ENCODE results near the gene LMTK2. TPM values are rescaled to one million over a fixed set of nuclear protein-coding genes. Genes with fewer than 3 reads are reported as not detected.

Gene LMTK2
- polyA plus RNA-seq: 1 to 10 TPM in 2 of 3 donors, under 1 TPM in 1; 0.85 to 3.1 (median 1.3) TPM

DNA sequence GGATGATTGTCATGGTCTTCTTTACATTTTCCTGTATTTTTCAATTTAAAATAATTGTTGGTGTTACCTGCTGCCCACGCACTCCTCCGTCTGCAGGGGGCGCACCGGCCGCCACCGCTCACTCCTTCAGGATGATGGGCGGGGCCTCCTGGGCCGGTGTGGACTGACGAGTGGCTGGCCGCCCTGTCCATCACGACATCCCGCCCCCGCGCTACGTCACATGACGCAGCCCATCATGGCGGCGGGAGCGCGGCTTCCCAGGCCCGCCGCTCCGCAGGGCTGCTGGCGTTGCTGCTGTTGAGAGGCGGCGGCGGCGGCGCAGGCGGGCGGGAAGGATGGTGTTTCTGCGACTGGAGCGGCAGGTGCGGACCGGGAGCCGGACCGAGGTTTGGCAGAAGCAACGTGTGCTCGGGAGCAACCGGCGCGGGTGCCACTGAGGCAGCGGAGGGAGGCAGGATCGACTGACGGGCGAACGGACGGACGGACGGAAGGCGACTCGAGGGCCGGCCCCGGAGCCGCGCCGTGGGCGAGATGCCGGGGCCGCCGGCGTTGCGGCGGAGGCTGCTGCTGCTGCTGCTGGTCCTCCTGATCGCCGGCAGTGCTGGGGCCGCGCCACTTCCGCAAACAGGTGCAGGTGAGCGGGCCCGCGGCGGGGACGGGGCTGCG, at the start of gene LMTK2:
Gene LMTK2, plus strand, starts transcription at position 216 of the 666 bp plus-strand sequence. Its CDS starts 316 bp downstream, at position 532.
- Mint-ChIP-seq H3K27me3 (ENCODE audit: low read depth in 3 of 3) (peaks cover 3 to 8% (median 5%) of the 10 kb centered on the region in 3 donors), H3K27ac (peak within 1 kb of the TSS; percentile 82 to 92 (median 86)), H3K4me3 (peak within 1 kb of the TSS; percentile 90 to 97 (median 94)), H3K4me1 (peaks cover 14 to 38% of the 10 kb centered on the region in 2 donors), H3K9me3 (peaks cover 0 to 5% (median 4%) of the 10 kb centered on the region in 6 donors), H3K36me3 (no peaks in the 10 kb centered on the region)
- DNase-seq: peak; percentile 97

DNA sequence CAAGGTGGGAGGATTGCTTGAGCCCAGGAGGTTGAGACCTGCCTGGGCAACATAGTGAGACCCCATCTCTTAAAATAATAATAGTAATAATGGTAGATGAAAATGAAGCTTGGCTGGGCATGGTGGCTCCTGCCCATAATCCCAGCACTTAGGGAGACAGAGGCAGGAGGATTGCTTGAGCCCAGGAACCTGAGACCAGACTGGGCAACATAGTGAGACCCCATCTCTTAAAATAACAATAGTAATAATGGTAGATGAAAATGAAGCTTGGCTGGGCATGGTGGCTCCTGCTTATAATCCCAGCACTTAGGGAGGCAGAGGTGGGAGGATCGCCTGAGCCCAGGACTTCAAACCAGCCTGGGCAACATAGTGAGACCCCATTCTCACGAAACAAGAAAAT, 49.5 kb upstream of the LMTK2 start:
- Mint-ChIP-seq H3K9me3 (no peaks in the 10 kb centered on the region), H3K27ac (no peak overlapping the region), H3K27me3 (ENCODE audit: low read depth in 3 of 3) (peaks cover 1 to 6% (median 3%) of the 10 kb centered on the region in 3 donors), H3K4me3 (no peak overlapping the region), H3K4me1 (no peaks in the 10 kb centered on the region), H3K36me3 (no peaks in the 10 kb centered on the region)
- DNase-seq: no peak

DNA sequence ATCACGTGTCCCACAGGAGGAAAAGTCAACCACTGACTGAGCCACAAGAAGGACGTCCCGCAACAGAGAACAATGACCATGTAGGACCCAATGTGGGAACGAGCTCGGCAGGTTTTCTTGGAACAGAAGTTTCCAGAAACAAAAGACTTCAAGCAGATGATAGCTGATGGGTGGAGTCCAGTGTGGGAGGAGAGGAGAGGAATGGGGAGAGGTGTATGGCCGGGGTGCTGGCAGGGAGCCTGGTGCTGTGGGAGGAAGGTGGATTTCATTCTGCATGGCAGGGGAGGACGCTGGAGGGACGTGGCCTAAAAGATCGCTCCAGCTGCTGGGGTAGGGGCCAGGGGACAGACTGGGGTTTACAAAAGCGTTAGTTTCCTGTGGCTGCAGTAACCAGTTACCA, 48.5 kb upstream of the LMTK2 start:
- H3K9me3 Mint-ChIP-seq: no peaks in the 10 kb centered on the region

GRCh38 chr7:98064233-98064632, 42.4 kb upstream of the LMTK2 start:
- Mint-ChIP-seq H3K9me3 (no peaks in the 10 kb centered on the region), H3K4me1 (no peaks in the 10 kb centered on the region), H3K27ac (no peak overlapping the region), H3K4me3 (no peak overlapping the region), H3K36me3 (no peaks in the 10 kb centered on the region), H3K27me3 (ENCODE audit: low read depth in 3 of 3) (peaks cover 0 to 8% (median 7%) of the 10 kb centered on the region in 3 donors)
- no peak for DNase-seq

More for the DNA sequence above, 48.5 kb upstream of the LMTK2 start:
- DNase-seq: no peak
- H3K36me3 Mint-ChIP-seq: no peaks in the 10 kb centered on the region
- no peaks in the 10 kb centered on the region for H3K4me1 Mint-ChIP-seq
- no peak overlapping the region for H3K4me3 Mint-ChIP-seq
- H3K27me3 Mint-ChIP-seq (ENCODE audit: low read depth in 3 of 3): peaks cover 1 to 6% (median 3%) of the 10 kb centered on the region in 3 donors
- H3K27ac Mint-ChIP-seq: no peak overlapping the region

DNA sequence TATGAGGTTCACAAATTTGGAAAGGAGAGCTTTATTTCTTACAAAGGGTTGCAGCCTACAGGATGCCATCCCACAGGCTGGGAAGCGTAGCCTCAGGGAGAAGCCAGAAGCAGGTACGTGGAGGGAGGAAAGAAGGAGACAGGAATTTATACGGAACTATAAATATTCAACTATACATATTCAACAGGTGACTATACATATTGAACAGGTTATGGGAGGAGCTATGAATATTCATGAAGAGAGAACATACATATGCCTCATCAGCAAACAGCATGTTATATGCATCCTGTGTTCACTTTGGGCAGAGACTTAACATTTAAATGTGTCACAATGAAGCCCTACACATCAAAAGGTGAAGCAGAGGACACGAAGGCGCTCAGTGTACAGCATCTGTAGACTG, 40.5 kb upstream of the LMTK2 start:
- Mint-ChIP-seq H3K36me3 (no peaks in the 10 kb centered on the region), H3K27ac (no peak overlapping the region), H3K4me3 (no peak overlapping the region), H3K4me1 (no peaks in the 10 kb centered on the region), H3K27me3 (ENCODE audit: low read depth in 3 of 3) (peaks cover 0 to 8% (median 8%) of the 10 kb centered on the region in 3 donors), H3K9me3 (no peaks in the 10 kb centered on the region)
- DNase-seq: no peak

- Mint-ChIP-seq H3K27ac (no peak overlapping the region), H3K27me3 (ENCODE audit: low read depth in 3 of 3) (peaks cover 0 to 8% (median 8%) of the 10 kb centered on the region in 3 donors), H3K4me1 (no peaks in the 10 kb centered on the region), H3K4me3 (no peak overlapping the region), H3K36me3 (no peaks in the 10 kb centered on the region), H3K9me3 (no peaks in the 10 kb centered on the region)
- no peak for DNase-seq
These were observed 39.6 kb upstream of the LMTK2 start for GRCh38 chr7:98066934-98067507.

DNA sequence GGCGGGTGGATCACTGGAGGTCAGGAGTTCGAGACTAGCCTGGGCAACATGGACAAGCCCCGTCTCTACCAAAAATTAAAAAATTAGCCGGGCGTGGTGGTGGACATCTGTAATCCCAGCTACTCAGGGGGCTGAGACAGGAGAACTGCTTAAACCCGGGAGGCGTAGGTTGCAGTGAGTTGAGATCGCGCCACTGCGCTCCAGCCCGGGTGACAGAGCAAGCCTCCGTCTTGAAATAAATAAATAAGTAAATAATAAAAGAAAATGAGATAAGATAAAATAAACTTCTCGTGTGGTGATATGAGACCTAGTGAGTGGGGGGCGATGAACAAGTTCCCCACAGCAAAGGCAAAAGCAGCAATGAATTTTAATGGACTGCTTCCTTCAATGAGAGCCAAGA, 33.6 kb upstream of the LMTK2 start:
- H3K9me3 Mint-ChIP-seq: no peaks in the 10 kb centered on the region
- no peak overlapping the region for H3K27ac Mint-ChIP-seq
- no peak overlapping the region for H3K4me3 Mint-ChIP-seq
- H3K27me3 Mint-ChIP-seq (ENCODE audit: low read depth in 3 of 3): peaks cover 0 to 2% (median 1%) of the 10 kb centered on the region in 3 donors
- H3K36me3 Mint-ChIP-seq: no peaks in the 10 kb centered on the region
- no peak for DNase-seq
- no peaks in the 10 kb centered on the region for H3K4me1 Mint-ChIP-seq

DNA sequence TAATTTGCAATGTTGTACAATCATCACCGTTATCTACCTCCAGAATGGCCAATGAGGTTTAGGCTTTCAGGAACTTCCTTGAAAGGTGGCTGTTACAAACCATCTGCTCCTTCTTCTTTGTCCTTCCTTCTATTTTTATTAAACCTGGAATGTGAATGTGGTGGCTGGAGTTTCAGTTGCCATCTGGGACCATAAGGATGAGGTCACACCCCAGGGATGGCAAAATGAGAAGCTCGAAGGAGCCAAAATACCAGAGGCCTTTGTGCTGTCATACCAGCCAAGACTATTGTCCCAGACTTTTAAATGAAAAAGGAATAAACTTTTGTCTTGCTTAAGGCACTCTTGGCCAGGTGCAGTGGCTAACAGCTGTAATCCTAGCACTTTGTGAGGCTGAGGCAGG, 30.9 kb upstream of the LMTK2 start:
- no peaks in the 10 kb centered on the region for H3K36me3 Mint-ChIP-seq
- no peaks in the 10 kb centered on the region for H3K9me3 Mint-ChIP-seq
- no peaks in the 10 kb centered on the region for H3K4me1 Mint-ChIP-seq
- DNase-seq: no peak
- H3K27me3 Mint-ChIP-seq (ENCODE audit: low read depth in 3 of 3): peaks cover 0 to 2% (median 0%) of the 10 kb centered on the region in 3 donors
- no peak overlapping the region for H3K4me3 Mint-ChIP-seq
- H3K27ac Mint-ChIP-seq: no peak overlapping the region

- H3K9me3 Mint-ChIP-seq: no peaks in the 10 kb centered on the region
- no peak overlapping the region for H3K27ac Mint-ChIP-seq
These were observed 28.9 kb upstream of the LMTK2 start for GRCh38 chr7:98077762-98078161.

GRCh38 chr7:98078197-98078870, 28.3 kb upstream of the LMTK2 start:
- H3K4me1 Mint-ChIP-seq: no peaks in the 10 kb centered on the region

More at GRCh38 chr7:98077762-98078161, 28.9 kb upstream of the LMTK2 start:
- Mint-ChIP-seq H3K36me3 (no peaks in the 10 kb centered on the region), H3K4me3 (no peak overlapping the region), H3K4me1 (no peaks in the 10 kb centered on the region), H3K27me3 (ENCODE audit: low read depth in 3 of 3) (peaks cover 0 to 3% (median 2%) of the 10 kb centered on the region in 3 donors)
- no peak for DNase-seq

GRCh38 chr7:98079891-98080648, 26.6 kb upstream of the LMTK2 start:
- Mint-ChIP-seq H3K4me1 (no peaks in the 10 kb centered on the region), H3K27me3 (ENCODE audit: low read depth in 3 of 3) (peaks cover 0 to 3% (median 2%) of the 10 kb centered on the region in 3 donors), H3K36me3 (no peaks in the 10 kb centered on the region), H3K27ac (no peak overlapping the region), H3K9me3 (no peaks in the 10 kb centered on the region), H3K4me3 (no peak overlapping the region)
- DNase-seq: no peak

More at GRCh38 chr7:98078197-98078870, 28.3 kb upstream of the LMTK2 start:
- Mint-ChIP-seq H3K4me3 (no peak overlapping the region), H3K9me3 (no peaks in the 10 kb centered on the region), H3K36me3 (no peaks in the 10 kb centered on the region), H3K27me3 (ENCODE audit: low read depth in 3 of 3) (peaks cover 0 to 3% (median 2%) of the 10 kb centered on the region in 3 donors), H3K27ac (no peak overlapping the region)
- no peak for DNase-seq

DNA sequence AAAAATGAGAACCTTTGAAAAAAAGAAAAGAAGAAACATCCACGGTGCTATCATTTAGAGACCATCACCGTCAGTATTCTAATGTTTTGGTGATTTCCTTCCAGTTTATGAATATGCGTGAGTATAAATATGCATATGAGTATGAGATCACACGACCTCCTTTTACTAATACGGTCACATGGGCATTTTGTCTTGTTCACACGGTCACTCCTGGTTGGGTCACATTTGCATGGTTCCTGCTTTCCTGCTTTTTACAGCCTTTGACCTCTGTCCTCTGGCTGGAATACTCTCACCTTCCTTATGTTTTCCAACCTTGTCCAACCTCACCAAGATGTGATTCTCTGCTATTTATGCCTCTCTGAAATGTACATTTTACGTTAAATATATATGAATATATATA, 25.3 kb upstream of the LMTK2 start:
- Mint-ChIP-seq H3K27ac (no peak overlapping the region), H3K27me3 (ENCODE audit: low read depth in 3 of 3) (peaks cover 0 to 7% (median 0%) of the 10 kb centered on the region in 3 donors), H3K4me3 (no peak overlapping the region), H3K36me3 (no peaks in the 10 kb centered on the region), H3K4me1 (no peaks in the 10 kb centered on the region), H3K9me3 (no peaks in the 10 kb centered on the region)
- no peak for DNase-seq

DNA sequence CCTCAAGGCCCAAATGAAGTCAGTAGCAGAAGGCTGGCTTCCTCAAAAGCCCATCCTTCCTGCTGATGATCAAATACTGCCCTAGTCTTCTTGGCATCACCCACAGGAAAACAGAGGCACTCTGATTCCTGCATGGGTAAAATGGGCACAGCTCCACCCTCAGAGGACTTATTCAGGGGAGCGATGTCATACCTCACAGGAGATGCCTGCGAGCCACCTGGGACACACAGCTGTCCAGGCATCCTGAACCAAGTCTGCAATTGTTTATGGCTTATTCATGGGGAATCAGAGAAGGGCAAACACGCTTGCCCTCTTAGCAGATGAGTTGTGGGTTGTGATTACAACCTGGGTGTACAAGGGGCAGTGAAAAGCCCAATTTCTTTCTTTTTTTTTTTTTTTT, 22.0 kb upstream of the LMTK2 start:
- Mint-ChIP-seq H3K9me3 (no peaks in the 10 kb centered on the region), H3K4me1 (no peaks in the 10 kb centered on the region), H3K4me3 (no peak overlapping the region), H3K36me3 (no peaks in the 10 kb centered on the region), H3K27me3 (ENCODE audit: low read depth in 3 of 3) (peaks cover 1 to 7% (median 2%) of the 10 kb centered on the region in 3 donors), H3K27ac (no peak overlapping the region)
- no peak for DNase-seq

Data from immature natural killer cell (primary cell).